LHCN-M2 (cell line): ENCODE data around the gene MGAT5. TPM values are rescaled to one million over a fixed set of nuclear protein-coding genes. Genes with fewer than 3 reads are reported as not detected.

Experiments
- DNase-seq: peaks from one replicate; pipeline ENCODE4 v3.0.0-alpha.2; 2012; ENCODE audit warnings: low read depth
- total RNA-seq: library from RNA; depleted of rRNA; stranded (reverse); fragments of >200 nt; gene quantifications from 2 replicates; pipeline ENCODE4 v1.2.3, GENCODE V29; 2014

MGAT5 gene
- total RNA-seq, 1 experiment from 2014 or later, result 33.1 TPM

- no peak for DNase-seq
Measured at GRCh38 chr2:134304394-134305108, 50.7 kb downstream of the MGAT5 start.

- no peak for DNase-seq
Measured at GRCh38 chr2:134305109-134305491, 51.2 kb downstream of the MGAT5 start.

- DNase-seq, result no peak
Measured at GRCh38 chr2:134306521-134306920, 52.6 kb downstream of the MGAT5 start.

GRCh38 chr2:134307334-134307733 lies 53.5 kb downstream of the MGAT5 start:
- no peak for DNase-seq

- no peak for DNase-seq
Measured at GRCh38 chr2:134308474-134309385, 54.9 kb downstream of the MGAT5 start.

- no peak for DNase-seq
Measured at GRCh38 chr2:134310107-134311079, 56.5 kb downstream of the MGAT5 start.

- DNase-seq, result no peak
Measured at GRCh38 chr2:134312482-134312881, 58.6 kb downstream of the MGAT5 start.

- DNase-seq, result no peak
Measured at GRCh38 chr2:134314202-134314601, 60.3 kb downstream of the MGAT5 start.

GRCh38 chr2:134314681-134315368 lies 61.0 kb downstream of the MGAT5 start:
- no peak for DNase-seq

GRCh38 chr2:134315471-134315870 lies 61.6 kb downstream of the MGAT5 start:
- DNase-seq, result peak; percentile 5

- no peak for DNase-seq
Measured at GRCh38 chr2:134319596-134320254, 65.9 kb downstream of the MGAT5 start.

GRCh38 chr2:134320930-134321329 lies 67.1 kb downstream of the MGAT5 start:
- no peak for DNase-seq

GRCh38 chr2:134323777-134324176 lies 69.9 kb downstream of the MGAT5 start:
- DNase-seq, result no peak

GRCh38 chr2:134324430-134324829 lies 70.6 kb downstream of the MGAT5 start:
- DNase-seq, result no peak

GRCh38 chr2:134324947-134325346 lies 71.1 kb downstream of the MGAT5 start:
- DNase-seq, result no peak

- DNase-seq, result no peak
Measured at GRCh38 chr2:134325696-134326095, 71.8 kb downstream of the MGAT5 start.

GRCh38 chr2:134327367-134327766 lies 73.5 kb downstream of the MGAT5 start:
- no peak for DNase-seq

GRCh38 chr2:134331081-134331480 lies 77.2 kb downstream of the MGAT5 start:
- no peak for DNase-seq

- DNase-seq, result no peak
Measured at GRCh38 chr2:134333646-134334189, 79.8 kb downstream of the MGAT5 start.
